Measurements from ENCODE around the gene TCP11L1.
"Not testable (repeated sequence)": the region's sequence is repeated elsewhere in the genome, so short reads cannot be mapped to it uniquely, and the experiment has no call there.

The TCP11L1 gene

DNA sequence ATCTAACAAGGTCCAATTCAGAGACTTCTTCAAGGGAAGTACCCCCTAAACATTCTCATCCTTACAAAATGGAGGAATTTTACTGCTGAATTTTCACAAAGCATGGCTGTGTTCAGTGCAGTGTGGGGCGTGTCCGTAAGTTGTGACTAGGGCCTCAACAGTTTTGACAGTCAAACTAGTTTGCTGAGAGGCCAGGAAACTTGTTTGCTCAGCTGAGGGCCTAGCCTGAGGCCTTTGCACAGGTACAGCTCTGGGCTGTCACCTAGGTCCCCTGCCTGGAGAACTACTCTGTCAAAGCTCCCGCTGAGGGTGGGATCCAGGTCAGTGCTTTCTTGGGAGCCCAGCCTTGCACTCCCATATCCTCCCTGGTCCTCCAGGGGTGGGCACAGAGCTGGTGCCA lies 27.9 kb downstream of the TCP11L1 start:
- no peak for DNase-seq

DNA sequence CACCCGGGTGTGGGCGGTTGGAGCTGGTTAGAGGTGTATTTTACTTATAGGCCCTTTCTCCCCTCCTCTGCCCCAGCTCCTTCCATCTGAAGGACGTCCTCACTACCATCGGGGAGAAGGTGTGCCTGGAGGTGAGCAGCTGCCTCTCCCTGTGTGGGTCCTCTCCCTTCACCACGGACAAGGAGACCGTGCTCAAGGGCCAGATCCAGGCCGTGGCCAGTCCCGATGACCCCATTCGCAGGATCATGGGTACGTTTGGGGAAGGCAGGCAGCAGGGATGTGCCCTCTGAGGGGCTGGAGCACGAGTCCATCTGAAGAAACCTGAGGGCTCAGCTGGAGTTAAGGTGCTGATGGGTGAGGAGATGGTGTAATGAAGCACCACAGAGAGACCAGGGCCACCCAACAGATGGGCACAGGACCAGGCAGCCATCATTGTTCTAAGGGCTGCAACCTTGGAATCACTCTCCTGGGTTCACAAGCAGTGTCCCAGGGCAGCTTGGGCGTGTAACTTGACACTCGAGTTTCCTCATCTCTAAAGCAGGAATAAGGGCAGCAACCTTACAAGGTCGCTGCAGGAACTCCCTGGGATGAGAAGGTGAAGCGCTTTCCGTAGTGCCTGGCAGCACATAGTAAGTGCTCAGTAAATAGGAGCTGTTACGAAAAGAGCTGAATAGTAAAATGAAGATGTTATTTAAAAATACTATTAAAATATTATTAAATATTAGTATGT lies 29.4 kb downstream of the TCP11L1 start:
- DNase-seq = no peak

DNA sequence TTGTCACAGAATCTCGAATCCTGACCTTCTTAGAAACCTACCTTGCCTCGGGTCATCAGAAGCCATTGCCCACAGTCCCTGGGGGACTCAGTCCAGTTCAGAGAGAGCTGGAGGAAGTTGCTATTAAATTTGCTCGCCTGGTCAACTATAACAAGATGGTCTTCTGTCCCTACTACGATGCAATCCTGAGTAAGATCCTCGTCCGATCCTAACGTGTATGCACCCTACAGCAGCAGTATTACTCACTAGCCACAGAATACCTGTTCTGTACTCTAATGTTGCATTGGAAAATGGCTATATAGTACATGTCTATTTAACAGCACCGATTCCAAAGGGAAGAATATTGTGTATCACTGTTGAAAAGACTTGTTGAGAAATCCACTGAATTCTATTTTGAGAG lies 33.1 kb downstream of the TCP11L1 start:
- DNase-seq = no peak

DNA sequence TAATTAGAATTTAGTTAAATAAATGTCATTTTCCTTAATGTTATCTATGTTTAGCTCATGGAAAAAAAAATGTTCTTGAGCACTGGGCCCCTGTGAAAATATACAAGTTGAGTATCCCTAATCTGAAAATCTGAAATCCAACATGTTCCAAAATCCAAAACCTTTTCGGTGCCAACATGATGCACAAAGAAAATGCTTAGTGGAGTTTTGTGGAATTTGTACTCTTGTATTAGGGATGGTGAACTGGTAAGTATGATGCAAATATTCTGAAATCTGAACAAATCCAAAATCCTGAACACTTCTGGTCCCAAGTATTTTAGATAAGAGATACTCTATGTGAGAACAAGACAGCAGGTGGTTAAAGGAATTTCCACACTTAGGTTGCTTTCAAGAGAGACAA lies 44.5 kb downstream of the TCP11L1 start:
- no peak for DNase-seq

DNA sequence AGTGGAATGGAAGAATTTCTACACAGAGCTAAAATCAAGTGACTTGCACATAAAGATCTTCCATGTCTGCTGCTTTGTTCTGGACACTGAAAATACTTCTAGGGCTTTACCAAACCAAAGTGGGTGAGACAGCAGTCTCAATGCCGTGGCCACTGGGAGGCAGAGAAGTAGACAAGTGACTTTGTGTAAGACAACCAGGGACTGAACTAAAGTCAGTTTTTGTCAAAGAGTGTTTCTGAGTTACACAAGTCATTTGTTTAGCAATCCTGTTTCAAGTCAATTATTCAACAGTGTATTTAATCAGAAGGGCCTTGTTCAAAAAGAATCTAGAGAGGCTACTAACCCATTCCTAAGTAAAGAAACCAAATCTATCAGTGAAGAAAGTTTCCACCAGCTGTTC lies 46.6 kb downstream of the TCP11L1 start:
- DNase-seq = no peak

DNA sequence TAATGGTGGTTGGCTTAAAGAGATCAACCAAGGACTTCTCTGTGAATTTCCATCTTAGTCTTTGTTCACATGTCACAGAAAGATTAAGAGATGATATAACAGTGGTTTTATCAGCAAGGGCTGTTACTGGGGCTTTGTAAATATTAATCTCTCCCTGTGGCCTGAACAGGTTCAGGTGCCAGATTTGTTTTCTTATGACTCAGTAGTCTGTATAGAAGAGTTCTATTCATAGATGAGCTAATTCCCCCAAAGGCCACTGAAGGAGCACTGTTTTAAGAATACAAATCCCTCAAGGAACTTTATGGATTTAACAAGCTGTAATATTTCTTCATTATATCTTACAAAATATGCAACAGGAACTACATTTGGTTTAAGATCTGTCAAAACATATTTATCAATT lies 50.4 kb downstream of the TCP11L1 start:
- peak; percentile 12 for DNase-seq

DNA sequence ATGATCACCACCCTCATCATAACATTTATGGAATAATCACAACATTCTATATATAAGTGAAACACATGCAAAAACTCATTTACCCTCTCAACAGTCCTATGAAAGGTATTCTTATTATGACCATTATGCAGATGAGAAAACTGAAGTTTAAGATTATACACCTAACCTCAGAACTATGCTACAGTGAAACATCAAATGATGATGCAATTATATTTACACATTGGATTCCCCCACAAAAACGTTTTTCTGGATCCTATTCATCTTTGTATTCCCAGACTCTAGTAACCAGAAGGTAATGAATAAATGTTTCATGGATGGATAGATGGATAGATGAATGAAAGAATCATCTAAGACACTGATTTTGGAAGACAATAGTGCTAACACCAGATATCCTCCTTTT lies 54.8 kb downstream of the TCP11L1 start:
- DNase-seq = no peak

DNA sequence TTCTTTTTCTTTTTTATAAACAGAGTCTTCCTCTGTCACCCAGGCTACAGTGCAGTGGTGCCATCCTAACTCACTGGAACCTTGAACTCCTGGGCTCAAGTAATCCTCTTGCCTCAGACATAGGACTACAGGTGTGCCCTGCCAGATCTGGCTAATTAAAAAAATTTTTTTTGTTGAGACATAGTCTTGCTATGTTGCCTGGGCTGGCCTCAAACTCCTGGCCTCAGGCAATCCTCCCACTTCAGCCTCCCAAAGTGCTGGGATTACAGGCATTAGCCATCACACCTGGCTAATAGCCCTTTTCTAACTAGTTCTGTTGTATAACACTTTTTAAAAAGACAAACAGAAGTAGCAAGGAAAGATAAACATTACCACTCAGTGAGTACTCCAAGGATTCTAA lies 64.5 kb downstream of the TCP11L1 start:
- DNase-seq = no peak

DNA sequence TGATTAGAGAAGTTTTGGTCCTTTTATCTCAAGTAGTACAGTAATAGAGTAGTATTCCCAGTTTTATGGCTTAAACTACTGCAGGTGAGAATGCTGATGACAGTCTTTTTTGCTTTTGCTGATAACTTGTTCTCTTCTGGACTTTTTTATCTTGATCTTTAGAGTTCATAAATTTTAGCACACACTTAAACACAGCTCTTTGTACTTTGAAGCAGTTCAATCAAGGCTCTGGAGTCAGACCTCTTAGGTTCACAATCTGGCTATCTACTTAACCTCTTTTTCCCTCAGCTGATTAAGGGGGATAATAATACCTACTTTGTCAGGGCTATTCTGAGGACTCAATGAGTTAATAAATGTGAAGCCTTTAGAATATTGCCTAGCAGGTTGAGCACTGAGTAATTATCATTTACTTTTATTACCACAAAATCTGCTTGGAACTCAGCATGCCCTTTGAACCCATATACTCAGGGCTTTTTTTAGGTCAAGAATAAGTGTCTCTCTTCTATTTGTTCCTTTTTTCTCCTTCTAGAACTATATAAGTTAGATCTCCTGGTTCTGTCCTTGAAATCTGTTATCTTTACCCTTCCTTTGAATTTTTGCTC lies 70.0 kb downstream of the TCP11L1 start:
- no peak for DNase-seq

DNA sequence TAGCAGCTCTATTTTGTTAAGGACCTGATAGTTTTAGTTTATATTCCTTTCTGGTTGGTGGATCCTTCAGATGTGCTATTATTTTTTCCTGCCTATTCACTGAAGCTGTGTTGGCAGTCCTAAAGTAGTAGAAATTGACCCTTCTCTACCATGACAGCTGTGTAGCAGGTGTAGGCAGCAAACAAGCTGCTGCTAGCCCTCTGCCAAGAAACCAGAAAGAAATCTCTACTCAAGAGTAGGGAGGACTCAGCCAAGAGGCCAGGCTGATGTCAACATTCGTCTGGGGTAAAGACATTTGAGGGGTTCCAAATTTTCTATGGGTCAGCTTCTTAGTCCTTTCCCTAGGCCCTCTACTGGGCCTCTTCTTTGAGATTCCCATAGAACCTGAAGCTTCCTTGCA lies 70.7 kb downstream of the TCP11L1 start:
- DNase-seq = no peak

DNA sequence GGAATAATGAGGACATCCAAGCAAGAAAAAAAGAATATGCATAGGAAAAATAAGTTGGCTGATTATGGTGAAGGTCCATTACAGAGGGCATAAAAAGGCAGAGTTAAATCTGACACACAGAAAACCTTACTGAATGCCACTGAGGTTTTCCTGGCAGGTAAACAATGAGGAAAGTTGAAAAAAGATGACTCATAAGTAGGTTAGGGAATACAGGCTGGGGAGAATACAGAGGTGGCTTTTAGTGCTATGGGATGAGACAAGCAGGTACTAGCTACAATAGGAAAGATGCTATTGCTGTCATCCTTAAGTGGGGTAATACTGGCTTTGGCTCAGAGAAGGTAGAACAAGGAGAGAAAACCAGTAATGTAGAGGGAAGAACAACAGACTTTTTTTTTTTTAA lies 77.2 kb downstream of the TCP11L1 start:
- DNase-seq = peak; percentile 52

DNA sequence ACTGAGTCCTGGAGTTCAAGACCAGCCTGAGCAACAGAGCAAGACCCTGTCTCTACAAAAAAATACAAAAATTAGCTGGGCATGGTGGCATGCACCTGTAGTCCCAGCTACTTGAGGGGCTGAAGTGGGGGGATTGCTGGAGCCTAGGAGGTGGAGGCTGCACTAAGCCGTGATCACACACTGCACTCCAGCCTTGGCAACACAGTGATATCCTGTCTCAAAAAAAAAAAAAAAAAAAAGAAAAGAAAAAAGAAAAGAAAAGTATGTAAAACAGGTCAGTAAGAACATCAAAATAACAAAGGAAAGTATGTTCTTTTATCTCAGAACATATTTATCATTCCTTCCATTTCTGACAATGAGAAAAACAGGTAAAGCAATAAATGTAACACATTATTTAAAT lies 83.3 kb downstream of the TCP11L1 start:
- not testable (repeated sequence) for DNase-seq

All from kidney glomerular epithelial cell (primary cell).